Brain microvascular endothelial cell (primary cell): Measurements from ENCODE around the gene TXK.

Experiments
- DNase-seq: peaks from one replicate; pipeline ENCODE4 v3.0.0-alpha.2; 2020
- H3K27ac ChIP-seq: fragments of 250-450 bp; sonication (Bioruptor Pico); 2 replicates; pipeline ENCODE4 v1.5.1; 2020; ENCODE audit warnings: mild to moderate bottlenecking, moderate library complexity
- H3K27me3 ChIP-seq: fragments of 250-450 bp; sonication (Bioruptor Pico); replicated peaks from 2 replicates; pipeline ENCODE4 v1.5.1; 2020; ENCODE audit warnings: mild to moderate bottlenecking
- H3K36me3 ChIP-seq: fragments of 250-450 bp; sonication (Bioruptor Pico); replicated peaks from 2 replicates; pipeline ENCODE4 v1.5.1; 2020; ENCODE audit warnings: mild to moderate bottlenecking
- H3K4me3 ChIP-seq: 2 replicates; pipeline ENCODE4 v1.5.1; 2011; ENCODE audit warnings: low read depth, mild to moderate bottlenecking, control low read depth, low read length, moderate library complexity
- CTCF ChIP-seq: IDR thresholded peaks from 2 replicates; pipeline ENCODE4 v1.5.1; 2011; ENCODE audit warnings: low read depth, mild to moderate bottlenecking, moderate library complexity, low read length, control low read depth, inconsistent platforms; ENCODE audit errors: missing control alignments
- in situ Hi-C: cut with HindIII; loops from 2 replicates; pipeline ENCODE4 v1.10.0; 2017; ENCODE audit warnings: low sequenced_read_pairs, low pct_ligation_motif_present

Gene TXK

GRCh38 chr4:48126621-48127020 lies 7.4 kb downstream of the TXK start:
- no peak for DNase-seq
- TF ChIP-seq CTCF: no peak
- Histone ChIP-seq H3K4me3 (no peak overlapping the region), H3K27ac (no peak overlapping the region), H3K27me3 (no peaks in the 10 kb centered on the region), H3K36me3 (no peaks in the 10 kb centered on the region)
- in situ Hi-C loops: no loop called here

- Histone ChIP-seq H3K27me3 (no peaks in the 10 kb centered on the region), H3K36me3 (no peaks in the 10 kb centered on the region), H3K4me3 (no peak overlapping the region), H3K27ac (no peak overlapping the region)
- in situ Hi-C loops: no loop called here
- no peak for DNase-seq
- TF ChIP-seq CTCF: no peak
These were observed 9.2 kb downstream of the TXK start for GRCh38 chr4:48124870-48125269.

GRCh38 chr4:48122756-48123155 lies 11.3 kb downstream of the TXK start:
- H3K27ac ChIP-seq: no peak overlapping the region
- H3K36me3 ChIP-seq: no peaks in the 10 kb centered on the region
- H3K4me3 ChIP-seq: no peak overlapping the region
- DNase-seq: no peak
- no peak for TF ChIP-seq CTCF
- no peaks in the 10 kb centered on the region for H3K27me3 ChIP-seq
- in situ Hi-C loops: no loop called here

GRCh38 chr4:48121180-48121579 lies 12.9 kb downstream of the TXK start:
- no peak for DNase-seq
- Histone ChIP-seq H3K4me3 (no peak overlapping the region), H3K27me3 (no peaks in the 10 kb centered on the region), H3K27ac (no peak overlapping the region), H3K36me3 (no peaks in the 10 kb centered on the region)
- no peak for TF ChIP-seq CTCF
- in situ Hi-C loops: no loop called here

- Histone ChIP-seq H3K36me3 (no peaks in the 10 kb centered on the region), H3K4me3 (no peak overlapping the region), H3K27me3 (no peaks in the 10 kb centered on the region), H3K27ac (no peak overlapping the region)
- in situ Hi-C loops: no loop called here
- no peak for DNase-seq
- TF ChIP-seq CTCF: no peak
These were observed 13.9 kb downstream of the TXK start for GRCh38 chr4:48120132-48120531.

GRCh38 chr4:48119646-48120045 lies 14.4 kb downstream of the TXK start:
- Histone ChIP-seq H3K36me3 (no peaks in the 10 kb centered on the region), H3K4me3 (no peak overlapping the region), H3K27me3 (no peaks in the 10 kb centered on the region), H3K27ac (no peak overlapping the region)
- DNase-seq: no peak
- in situ Hi-C loops: no loop called here
- no peak for TF ChIP-seq CTCF
